Progenitor cell of endocrine pancreas (in vitro differentiated cells): Measurements from ENCODE around the gene IL17RE. TPM values are rescaled to one million over a fixed set of nuclear protein-coding genes. Genes with fewer than 3 reads are reported as not detected.
A peak's percentile ranks its signal among the peaks of the same experiment; 100 is the strongest.

Experiments used
- DNase-seq: peaks from one replicate; pipeline ENCODE4 v3.0.0; 2021; ENCODE audit warnings: low spot score; ENCODE audit not compliant: unreplicated experiment
- H3K27ac Mint-ChIP-seq: 2 replicates; pipeline ENCODE4 v1.8.0; 2021; ENCODE audit warnings: mild to moderate bottlenecking, moderate library complexity, mixed read lengths
- H3K27me3 Mint-ChIP-seq: 2 replicates; pipeline ENCODE4 v1.8.0; 2021; ENCODE audit warnings: mixed read lengths
- H3K36me3 Mint-ChIP-seq: 2 replicates; pipeline ENCODE4 v1.8.0; 2022; ENCODE audit warnings: mixed read lengths; ENCODE audit not compliant: insufficient read depth
- H3K4me1 Mint-ChIP-seq: 2 replicates; pipeline ENCODE4 v1.8.0; 2021; ENCODE audit warnings: low read depth, mixed read lengths
- H3K4me3 Mint-ChIP-seq: 2 replicates; pipeline ENCODE4 v1.8.0; 2021; ENCODE audit warnings: low read depth, mild to moderate bottlenecking, moderate library complexity, mixed read lengths
- H3K9me3 Mint-ChIP-seq: 2 replicates; pipeline ENCODE4 v1.8.0; 2021; ENCODE audit warnings: low read depth, mixed read lengths
- total RNA-seq: library from RNA; stranded (reverse); gene quantifications from 2 replicates; pipeline ENCODE4 v1.2.1, GENCODE V29; 2021
- TF ChIP-seq, protein P1 (sequence below): fragments of 200-600 bp; sonication (generic); IDR thresholded peaks from one replicate; pipeline ENCODE4 v1.5.0; 2021; ENCODE audit warnings: antibody characterized with exemption, mild to moderate bottlenecking; ENCODE audit not compliant: unreplicated experiment

IL17RE gene
- total RNA-seq, 1 donor from 2014 or later, result 4.9 TPM

DNA sequence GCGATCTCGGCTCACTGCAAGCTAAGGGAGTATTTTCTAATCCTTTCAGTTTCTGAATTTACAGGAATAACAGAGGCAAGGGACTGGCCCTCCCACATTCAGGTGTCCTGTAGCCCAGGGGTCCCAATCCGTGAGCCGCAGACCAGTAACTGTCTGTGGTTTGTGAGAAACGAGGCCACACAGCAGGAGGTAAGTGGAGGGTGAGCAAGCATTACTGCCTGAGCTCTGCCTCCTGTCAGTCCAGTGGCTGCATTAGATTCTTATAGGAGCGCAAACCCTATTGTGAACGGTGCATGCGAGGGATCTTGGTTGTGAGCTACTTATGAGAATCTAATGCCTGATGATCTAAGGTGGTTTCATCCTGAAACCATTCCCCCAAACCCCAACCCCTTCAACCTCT is 9.2 kb downstream of the IL17RE start:
- Mint-ChIP-seq H3K9me3 (no peaks in the 10 kb centered on the region), H3K27me3 (no peaks in the 10 kb centered on the region), H3K4me1 (peaks cover 10% of the 10 kb centered on the region), H3K27ac (no peak overlapping the region), H3K4me3 (no peak overlapping the region), H3K36me3 (no peaks in the 10 kb centered on the region)
- DNase-seq, result no peak
- TF ChIP-seq, protein P1, sequence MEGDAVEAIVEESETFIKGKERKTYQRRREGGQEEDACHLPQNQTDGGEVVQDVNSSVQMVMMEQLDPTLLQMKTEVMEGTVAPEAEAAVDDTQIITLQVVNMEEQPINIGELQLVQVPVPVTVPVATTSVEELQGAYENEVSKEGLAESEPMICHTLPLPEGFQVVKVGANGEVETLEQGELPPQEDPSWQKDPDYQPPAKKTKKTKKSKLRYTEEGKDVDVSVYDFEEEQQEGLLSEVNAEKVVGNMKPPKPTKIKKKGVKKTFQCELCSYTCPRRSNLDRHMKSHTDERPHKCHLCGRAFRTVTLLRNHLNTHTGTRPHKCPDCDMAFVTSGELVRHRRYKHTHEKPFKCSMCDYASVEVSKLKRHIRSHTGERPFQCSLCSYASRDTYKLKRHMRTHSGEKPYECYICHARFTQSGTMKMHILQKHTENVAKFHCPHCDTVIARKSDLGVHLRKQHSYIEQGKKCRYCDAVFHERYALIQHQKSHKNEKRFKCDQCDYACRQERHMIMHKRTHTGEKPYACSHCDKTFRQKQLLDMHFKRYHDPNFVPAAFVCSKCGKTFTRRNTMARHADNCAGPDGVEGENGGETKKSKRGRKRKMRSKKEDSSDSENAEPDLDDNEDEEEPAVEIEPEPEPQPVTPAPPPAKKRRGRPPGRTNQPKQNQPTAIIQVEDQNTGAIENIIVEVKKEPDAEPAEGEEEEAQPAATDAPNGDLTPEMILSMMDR, result no peak

DNA sequence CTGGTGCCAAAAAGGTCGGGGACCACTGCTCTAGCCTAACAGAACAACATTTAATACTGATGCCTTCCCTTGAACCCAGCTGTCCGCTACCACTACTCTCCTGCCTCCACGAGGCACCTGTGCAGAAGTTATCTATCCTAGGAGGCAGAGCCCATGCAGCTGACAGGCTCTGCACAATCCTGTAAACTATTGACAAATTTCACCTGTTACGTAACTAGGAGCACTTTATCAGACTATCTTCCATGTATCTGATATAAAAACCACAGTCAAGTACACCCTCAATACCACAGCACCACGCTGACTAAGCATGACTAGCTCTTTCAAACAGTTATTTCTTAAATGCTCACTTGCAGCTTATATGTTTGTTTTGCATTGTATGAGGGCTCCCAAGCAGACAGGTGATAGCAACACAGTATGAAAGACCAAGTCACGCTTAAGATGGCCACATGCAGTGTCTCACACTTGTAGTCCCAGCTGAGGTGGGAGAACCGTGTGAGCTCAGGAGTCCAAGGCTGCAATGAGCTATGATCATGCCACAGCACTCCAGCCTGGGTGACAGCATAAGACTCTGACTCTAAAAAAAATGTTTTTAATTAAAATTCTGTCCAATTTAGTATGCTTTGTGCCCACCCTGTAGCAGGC is 9.8 kb downstream of the IL17RE start:
- no peaks in the 10 kb centered on the region for H3K9me3 Mint-ChIP-seq
- H3K27ac Mint-ChIP-seq, result no peak overlapping the region
- peaks cover 14% of the 10 kb centered on the region for H3K4me1 Mint-ChIP-seq
- TF ChIP-seq, protein P1, result no peak
- no peak overlapping the region for H3K4me3 Mint-ChIP-seq
- no peaks in the 10 kb centered on the region for H3K36me3 Mint-ChIP-seq
- no peak for DNase-seq
- H3K27me3 Mint-ChIP-seq, result no peaks in the 10 kb centered on the region

DNA sequence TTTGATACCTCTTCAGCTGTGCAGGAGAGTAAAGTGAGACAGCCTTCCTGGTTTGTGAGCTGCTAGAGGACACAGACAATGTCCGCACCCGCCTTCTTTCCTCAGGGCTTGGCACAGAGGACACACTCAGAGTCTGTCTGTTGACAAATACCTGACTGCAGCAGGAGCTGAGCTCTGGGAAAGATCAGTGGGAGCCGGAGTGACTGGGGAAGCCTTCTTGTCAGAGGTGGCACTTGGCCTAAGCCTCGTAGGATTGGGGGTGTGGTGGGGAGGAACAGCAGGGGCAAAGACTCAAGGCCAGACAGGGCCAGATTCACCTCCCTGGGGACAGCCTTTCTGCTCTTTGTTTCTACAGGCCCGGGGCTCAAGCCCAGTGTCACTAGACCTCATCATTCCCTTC is 11.0 kb downstream of the IL17RE start:
- Mint-ChIP-seq H3K9me3 (no peaks in the 10 kb centered on the region), H3K4me1 (peaks cover 16% of the 10 kb centered on the region), H3K27me3 (no peaks in the 10 kb centered on the region), H3K4me3 (no peak overlapping the region), H3K27ac (no peak overlapping the region), H3K36me3 (no peaks in the 10 kb centered on the region)
- TF ChIP-seq, protein P1, result no peak
- no peak for DNase-seq

DNA sequence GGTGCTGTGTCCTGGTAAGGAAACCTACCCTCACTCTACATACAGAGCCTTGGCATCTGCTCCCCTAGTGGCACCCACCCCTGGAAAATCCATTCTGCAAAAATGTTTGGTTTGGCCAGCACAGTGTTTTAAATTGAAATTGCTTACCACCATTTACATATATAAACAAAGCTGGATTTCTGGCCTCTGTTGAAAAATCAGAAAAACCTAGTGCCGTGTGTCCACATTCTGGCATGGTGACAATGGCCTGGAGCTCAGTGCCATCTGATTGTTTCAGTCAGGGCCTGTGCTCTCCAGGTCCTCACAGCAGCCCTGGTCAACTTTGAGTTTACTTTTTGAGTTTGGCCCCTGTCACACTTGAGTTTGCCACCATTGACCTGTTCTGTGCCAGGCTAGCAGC is 11.4 kb downstream of the IL17RE start:
- TF ChIP-seq, protein P1, result no peak
- Mint-ChIP-seq H3K9me3 (no peaks in the 10 kb centered on the region), H3K27ac (no peak overlapping the region), H3K36me3 (no peaks in the 10 kb centered on the region), H3K4me3 (no peak overlapping the region), H3K4me1 (peaks cover 16% of the 10 kb centered on the region), H3K27me3 (no peaks in the 10 kb centered on the region)
- DNase-seq, result no peak

DNA sequence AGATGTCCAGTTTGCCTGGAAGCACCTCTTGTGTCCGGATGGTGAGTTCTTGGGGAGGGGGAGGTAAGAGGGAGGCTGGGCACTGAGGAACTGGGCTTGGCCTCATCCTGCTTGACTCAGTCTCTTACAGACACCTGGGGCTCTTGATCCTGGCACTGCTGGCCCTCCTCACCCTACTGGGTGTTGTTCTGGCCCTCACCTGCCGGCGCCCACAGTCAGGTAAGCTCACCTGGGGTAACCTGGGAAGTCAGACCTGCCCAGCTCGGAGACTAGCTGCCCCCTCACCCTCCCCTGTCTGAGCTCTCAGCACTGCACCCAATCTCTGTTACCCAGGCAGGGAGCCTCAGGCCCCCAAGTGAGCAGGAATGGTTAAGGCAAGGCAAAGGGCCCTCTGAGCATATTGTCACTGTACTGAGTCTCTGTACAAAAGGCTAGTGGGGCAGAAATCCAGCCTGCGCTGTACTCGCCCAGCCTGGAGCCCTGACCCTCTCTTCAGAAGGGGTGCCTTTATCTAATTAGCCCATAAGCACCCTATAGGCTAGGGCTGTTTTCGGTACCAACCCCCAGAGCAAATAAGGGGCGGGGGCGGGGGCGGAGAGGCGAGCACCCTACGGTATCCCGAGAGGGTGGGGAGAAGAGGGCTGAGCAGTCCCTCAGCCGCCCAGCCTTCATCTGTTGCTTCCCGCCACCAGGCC is 12.1 kb downstream of the IL17RE start:
- TF ChIP-seq, protein P1, result no peak
- no peaks in the 10 kb centered on the region for H3K36me3 Mint-ChIP-seq
- no peak overlapping the region for H3K27ac Mint-ChIP-seq
- DNase-seq, result no peak
- H3K9me3 Mint-ChIP-seq, result no peaks in the 10 kb centered on the region
- peaks cover 16% of the 10 kb centered on the region for H3K4me1 Mint-ChIP-seq
- H3K4me3 Mint-ChIP-seq, result peak overlapping the region; percentile 37
- no peaks in the 10 kb centered on the region for H3K27me3 Mint-ChIP-seq
